ENCODE data around the gene MEIOC. TPM values are rescaled to one million over a fixed set of nuclear protein-coding genes. Genes with fewer than 3 reads are reported as not detected.

The MEIOC gene
- total and polyA plus RNA-seq, 9 of the 15 experiments (the other 6 are each of a cell fraction or from before 2014, with no cell fraction given): 0.04 to 0.23 (median 0.06) TPM; not detected in 5

GRCh38 chr17:44687756-44688155 lies 31.5 kb downstream of the MEIOC start (continued):
- TF ChIP-seq GTF3C2 (IDR thresholded peaks at IDR 0.05; ENCODE audit: borderline replicate concordance, extremely low read depth, insufficient read length) (no peak), NFRKB (IDR thresholded peaks at IDR 0.05; ENCODE audit: low read depth) (no peak), CREM (IDR thresholded peaks at IDR 0.05; ENCODE audit: low read depth) (no peak), MXI1 (IDR thresholded peaks at IDR 0.05; ENCODE audit: low read depth, low read length) (no peak), NCOR1 (IDR thresholded peaks at IDR 0.05) (no peak), NRF1 (conservative IDR thresholded peaks at IDR 0.05 in 1 of 2, IDR thresholded peaks at IDR 0.05 in 1 of 2) (no peak), CLOCK (CRISPR knock-in tag; IDR thresholded peaks at IDR 0.05; ENCODE audit: borderline replicate concordance) (no peak)

All from K562 (cell line).